Natural killer cell (primary cell): Measurements from ENCODE around the gene NUDT16. TPM values are rescaled to one million over a fixed set of nuclear protein-coding genes. Genes with fewer than 3 reads are reported as not detected.
"Not testable (repeated sequence)": the region's sequence is repeated elsewhere in the genome, so short reads cannot be mapped to it uniquely, and the experiment has no call there.

Experiments used
- ATAC-seq, 3 donors: fragments of 150-1000 bp in 2 of 3; fragments of 200-7000 bp in 1 of 3; cut with Tn5 transposase; 1 replicate in 1 of 3; 2 replicates in 2 of 3; pipeline ENCODE4 v1.10.0; 2021; ENCODE audit warnings: mild to moderate bottlenecking in 2 of 3, moderate library complexity in 2 of 3
- DNase-seq, 2 donors: peaks; one replicate each; pipeline versions ENCODE4 v3.0.0 to v3.0.0-alpha.2; 2013 to 2021; ENCODE audit warnings: mixed read lengths in 1 of 2
- H3K27ac ChIP-seq: one replicate; pipeline ENCODE4 v1.5.1; 2013; ENCODE audit warnings: mild to moderate bottlenecking, low read length
- H3K27me3 ChIP-seq: one replicate; pipeline ENCODE4 v1.6.1; 2013; ENCODE audit warnings: low read length; ENCODE audit not compliant: control insufficient read depth, insufficient read depth
- H3K36me3 ChIP-seq: one replicate; pipeline ENCODE4 v1.6.1; 2013; ENCODE audit warnings: low read length; ENCODE audit not compliant: control insufficient read depth, insufficient read depth
- H3K4me1 ChIP-seq: one replicate; pipeline ENCODE4 v1.6.1; 2013; ENCODE audit warnings: low read length; ENCODE audit not compliant: control insufficient read depth, insufficient read depth
- H3K4me3 ChIP-seq: one replicate; pipeline ENCODE4 v1.5.1; 2013; ENCODE audit warnings: low read length
- H3K9me3 ChIP-seq: one replicate; pipeline ENCODE4 v1.6.1; 2013; ENCODE audit warnings: low read length; ENCODE audit not compliant: control insufficient read depth, insufficient read depth
- H3K27ac Mint-ChIP-seq, 2 donors: one replicate each; pipeline ENCODE4 v1.8.0; 2022; ENCODE audit warnings: mild to moderate bottlenecking in 2 of 2, mixed read lengths in 2 of 2, moderate library complexity in 1 of 2
- H3K27me3 Mint-ChIP-seq, 2 donors: one replicate each; pipeline ENCODE4 v1.8.0; 2022; ENCODE audit warnings: low read depth in 2 of 2, mixed read lengths in 2 of 2
- H3K36me3 Mint-ChIP-seq: one replicate; pipeline ENCODE4 v1.8.0; 2022; ENCODE audit warnings: mixed read lengths
- H3K4me1 Mint-ChIP-seq, 2 donors: one replicate each; pipeline ENCODE4 v1.8.0; 2022; ENCODE audit warnings: mixed read lengths in 2 of 2
- H3K4me3 Mint-ChIP-seq: one replicate; pipeline ENCODE4 v1.8.0; 2022; ENCODE audit warnings: mild to moderate bottlenecking, moderate library complexity, mixed read lengths
- H3K9me3 Mint-ChIP-seq, 2 donors: one replicate each; pipeline ENCODE4 v1.8.0; 2022; ENCODE audit warnings: mixed read lengths in 2 of 2
- CTCF ChIP-seq: fragments of 200-600 bp; IDR thresholded peaks from one replicate; pipeline ENCODE4 v1.8.0; 2022; ENCODE audit warnings: antibody characterized with exemption
- WGBS: methylation state at CpG from one replicate; pipeline ENCODE4 v1.1.7; 2013; ENCODE audit warnings: missing lambda C conversion rate; ENCODE audit not compliant: insufficient coverage; 5-methylcytosine and 5-hydroxymethylcytosine counted together
- intact Hi-C: fragments of 100-400 bp; cut with micrococcal nuclease; formaldehyde crosslinking; loops from one replicate; pipeline ENCODE4 v1.14.2; 2022
- total RNA-seq, 4 donors: library from RNA; stranded (reverse); fragments of 120-200 nt in 1 of 4; gene quantifications; one replicate each; pipeline versions ENCODE4 v1.2.3 to v1.2.4, GENCODE V29; 2013 to 2022

Gene NUDT16
- total RNA-seq, 3 donors from 2014 or later (not counting 1 experiment from before 2014, with no cell fraction given) = 9.0 to 10.7 (median 9.7) TPM

GRCh38 chr3:131363275-131363674 lies 18.3 kb upstream of the NUDT16 start:
- Mint-ChIP-seq H3K4me3 (no peak overlapping the region), H3K27ac (no peak overlapping the region), H3K9me3 (no peaks in the 10 kb centered on the region), H3K27me3 (peaks cover 25 to 30% of the 10 kb centered on the region in 2 donors), H3K4me1 (peaks cover 18 to 21% of the 10 kb centered on the region in 2 donors), H3K36me3 (no peaks in the 10 kb centered on the region)
- no peak for TF ChIP-seq CTCF
- Histone ChIP-seq H3K36me3 (no peaks in the 10 kb centered on the region), H3K4me1 (peaks cover 6% of the 10 kb centered on the region), H3K4me3 (no peak overlapping the region), H3K27me3 (peaks cover 13% of the 10 kb centered on the region), H3K9me3 (no peaks in the 10 kb centered on the region), H3K27ac (no peak overlapping the region)
- DNase-seq = no peak
- WGBS = 92% methylated on average over 3 of the region's 3 CpGs
- ATAC-seq = no peak
- intact Hi-C loops = no loop called here

GRCh38 chr3:131370935-131371687 lies 10.5 kb upstream of the NUDT16 start:
- peaks cover 3% of the 10 kb centered on the region for H3K27me3 ChIP-seq
- Mint-ChIP-seq H3K4me3 (no peak overlapping the region), H3K9me3 (no peaks in the 10 kb centered on the region), H3K4me1 (peaks cover 4 to 7% of the 10 kb centered on the region in 2 donors), H3K27ac (peak overlapping the region in 1 of 2 donors; percentile 29), H3K27me3 (no peaks in the 10 kb centered on the region), H3K36me3 (no peaks in the 10 kb centered on the region)
- no peak for TF ChIP-seq CTCF
- no peak for ATAC-seq
- H3K27ac ChIP-seq = no peak overlapping the region
- intact Hi-C loops = no loop called here
- no peak for DNase-seq
- no peaks in the 10 kb centered on the region for H3K36me3 ChIP-seq
- no peak overlapping the region for H3K4me3 ChIP-seq
- no peaks in the 10 kb centered on the region for H3K9me3 ChIP-seq
- 48% methylated on average over 9 of the region's 10 CpGs for WGBS
- H3K4me1 ChIP-seq = no peaks in the 10 kb centered on the region

- ATAC-seq (no peak), DNase-seq (no peak)
- WGBS = 92% methylated on average over 2 of the region's 2 CpGs
- Histone ChIP-seq H3K36me3 (no peaks in the 10 kb centered on the region), H3K4me3 (no peak overlapping the region), H3K9me3 (no peaks in the 10 kb centered on the region), H3K27me3 (peaks cover under 1% of the 10 kb centered on the region), H3K4me1 (no peaks in the 10 kb centered on the region), H3K27ac (no peak overlapping the region)
- Mint-ChIP-seq H3K4me3 (no peak overlapping the region), H3K36me3 (no peaks in the 10 kb centered on the region), H3K9me3 (no peaks in the 10 kb centered on the region), H3K27me3 (no peaks in the 10 kb centered on the region), H3K27ac (peak overlapping the region in 1 of 2 donors; percentile 29), H3K4me1 (peaks cover 4 to 7% of the 10 kb centered on the region in 2 donors)
- intact Hi-C loops = no loop called here
- TF ChIP-seq CTCF = no peak
Observed at GRCh38 chr3:131371688-131372066, 9.9 kb upstream of the NUDT16 start.

GRCh38 chr3:131374741-131375140 lies 6.8 kb upstream of the NUDT16 start:
- H3K4me1 Mint-ChIP-seq = peaks cover 4 to 7% of the 10 kb centered on the region in 2 donors
- no peak overlapping the region for H3K4me3 ChIP-seq
- H3K27me3 Mint-ChIP-seq = no peaks in the 10 kb centered on the region
- H3K27ac ChIP-seq = no peak overlapping the region
- 94% methylated on average over 2 of the region's 2 CpGs for WGBS
- H3K27ac Mint-ChIP-seq = no peak overlapping the region
- intact Hi-C loops = no loop called here
- TF ChIP-seq CTCF = no peak
- H3K9me3 Mint-ChIP-seq = no peaks in the 10 kb centered on the region
- no peaks in the 10 kb centered on the region for H3K36me3 Mint-ChIP-seq
- no peak overlapping the region for H3K4me3 Mint-ChIP-seq
- no peaks in the 10 kb centered on the region for H3K36me3 ChIP-seq
- H3K9me3 ChIP-seq = no peaks in the 10 kb centered on the region
- ATAC-seq (no peak), DNase-seq (no peak)
- H3K4me1 ChIP-seq = no peaks in the 10 kb centered on the region
- H3K27me3 ChIP-seq = no peaks in the 10 kb centered on the region

GRCh38 chr3:131380821-131381444 lies 641 bp upstream of the NUDT16 start:
- DNase-seq, ATAC-seq, H3K27me3 ChIP-seq, H3K27me3 Mint-ChIP-seq, H3K9me3 Mint-ChIP-seq, H3K9me3 ChIP-seq, H3K36me3 Mint-ChIP-seq, H3K36me3 ChIP-seq: not testable (repeated sequence)
- Mint-ChIP-seq H3K4me3 (peak overlapping the region; percentile 95), H3K4me1 (peaks cover 23 to 33% of the 10 kb centered on the region in 2 donors), H3K27ac (peak overlapping the region; percentile 88 to 97)
- peaks cover 18% of the 10 kb centered on the region for H3K4me1 ChIP-seq
- H3K27ac ChIP-seq = peak overlapping the region; percentile 51
- intact Hi-C loops = loop anchor here (1.0 to 10.0 kb wide), 5 partner anchors 122 to 1344 kb away; partner anchors contain the start of gene NPHP3
- H3K4me3 ChIP-seq = peak overlapping the region; percentile 67
- WGBS = 11% methylated on average over 16 of the region's 16 CpGs
